Right renal cortex interstitium (tissue), 3 donors: ENCODE results near the gene AP5Z1. TPM values are rescaled to one million over a fixed set of nuclear protein-coding genes. Genes with fewer than 3 reads are reported as not detected.

Experiments used
- DNase-seq, 3 donors: peaks; one replicate each; pipeline ENCODE4 v3.0.0-alpha.2; 2013; ENCODE audit warnings: low read depth in 3 of 3, low spot score in 2 of 3
- polyA plus RNA-seq, 3 donors: library from polyadenylated mRNA; unstranded; fragments of 120-200 nt; gene quantifications; one replicate each; pipeline ENCODE4 v1.2.1, GENCODE V29; 2013; ENCODE audit not compliant: insufficient read length in 3 of 3

Gene AP5Z1
- polyA plus RNA-seq, 3 donors: 13.4 to 19.4 (median 15.9) TPM

GRCh38 chr7:4745971-4746919 is 29.2 kb upstream of the AP5Z1 start:
- no peak for DNase-seq

- no peak for DNase-seq
Observed at GRCh38 chr7:4747013-4747412, 28.4 kb upstream of the AP5Z1 start.

- no peak for DNase-seq
Observed at GRCh38 chr7:4747746-4748145, 27.7 kb upstream of the AP5Z1 start.

- no peak for DNase-seq
Observed at GRCh38 chr7:4748231-4748681, 27.2 kb upstream of the AP5Z1 start.

GRCh38 chr7:4749363-4749762 is 26.1 kb upstream of the AP5Z1 start:
- DNase-seq: no peak

- no peak for DNase-seq
Observed at GRCh38 chr7:4749798-4750197, 25.6 kb upstream of the AP5Z1 start.

- DNase-seq: no peak
Observed at GRCh38 chr7:4751398-4751947, 23.9 kb upstream of the AP5Z1 start.

- peak in 1 of 3 donors; percentile 53 for DNase-seq
Observed at GRCh38 chr7:4753598-4754432, 21.6 kb upstream of the AP5Z1 start.

GRCh38 chr7:4754433-4755010 is 20.9 kb upstream of the AP5Z1 start:
- DNase-seq: no peak

GRCh38 chr7:4755045-4755444 is 20.4 kb upstream of the AP5Z1 start:
- DNase-seq: no peak

GRCh38 chr7:4758111-4758510 is 17.3 kb upstream of the AP5Z1 start:
- no peak for DNase-seq

- no peak for DNase-seq
Observed at GRCh38 chr7:4758791-4759190, 16.6 kb upstream of the AP5Z1 start.

- no peak for DNase-seq
Observed at GRCh38 chr7:4759211-4759610, 16.2 kb upstream of the AP5Z1 start.

- DNase-seq: no peak
Observed at GRCh38 chr7:4760952-4761351, 14.5 kb upstream of the AP5Z1 start.

GRCh38 chr7:4762121-4763055 is 13.0 kb upstream of the AP5Z1 start:
- no peak for DNase-seq

GRCh38 chr7:4763091-4763793 is 12.2 kb upstream of the AP5Z1 start:
- DNase-seq: no peak

GRCh38 chr7:4763794-4764185 is 11.6 kb upstream of the AP5Z1 start:
- DNase-seq: no peak

- DNase-seq: no peak
Observed at GRCh38 chr7:4764402-4765007, 10.9 kb upstream of the AP5Z1 start.
